NT2/D1 (cell line): Measurements from ENCODE around the gene BEAN1.

ENCODE experiments used
- SUZ12 ChIP-seq: IDR thresholded peaks from 2 replicates; pipeline ENCODE4 v1.6.1; 2011; ENCODE audit not compliant: insufficient read length, insufficient read depth; ENCODE audit errors: extremely low read depth
- YY1 ChIP-seq: IDR thresholded peaks from 2 replicates; pipeline ENCODE4 v1.6.1; 2011; ENCODE audit not compliant: insufficient read length, insufficient read depth
- ZNF274 ChIP-seq: IDR thresholded peaks from 2 replicates; pipeline ENCODE4 v1.6.1; 2011; ENCODE audit warnings: mild to moderate bottlenecking, low read depth, low read length

GRCh38 chr16:66457888-66458287 lies 30.8 kb downstream of the BEAN1 start:
- TF ChIP-seq ZNF274 (no peak), YY1 (no peak), SUZ12 (no peak)
